OCI-LY3 (cell line): ENCODE measurements around the gene PRM1.

Experiments used
- EZH2phosphoT487 ChIP-seq: fragments of 200-600 bp; shearing (Covaris generic); IDR thresholded peaks from 2 replicates; pipeline ENCODE4 v1.6.1; 2018; ENCODE audit warnings: antibody characterized with exemption, mixed run types, low read depth
- TF ChIP-seq, protein P1 (sequence below): fragments of 200-600, 300-600 bp; sonication (generic); IDR thresholded peaks from 2 replicates; pipeline ENCODE4 v1.5.1; 2014; ENCODE audit warnings: antibody characterized with exemption, low read length, low read depth

GRCh38 chr16:11254913-11255736, 26.0 kb downstream of the PRM1 start:
- TF ChIP-seq, protein P1, sequence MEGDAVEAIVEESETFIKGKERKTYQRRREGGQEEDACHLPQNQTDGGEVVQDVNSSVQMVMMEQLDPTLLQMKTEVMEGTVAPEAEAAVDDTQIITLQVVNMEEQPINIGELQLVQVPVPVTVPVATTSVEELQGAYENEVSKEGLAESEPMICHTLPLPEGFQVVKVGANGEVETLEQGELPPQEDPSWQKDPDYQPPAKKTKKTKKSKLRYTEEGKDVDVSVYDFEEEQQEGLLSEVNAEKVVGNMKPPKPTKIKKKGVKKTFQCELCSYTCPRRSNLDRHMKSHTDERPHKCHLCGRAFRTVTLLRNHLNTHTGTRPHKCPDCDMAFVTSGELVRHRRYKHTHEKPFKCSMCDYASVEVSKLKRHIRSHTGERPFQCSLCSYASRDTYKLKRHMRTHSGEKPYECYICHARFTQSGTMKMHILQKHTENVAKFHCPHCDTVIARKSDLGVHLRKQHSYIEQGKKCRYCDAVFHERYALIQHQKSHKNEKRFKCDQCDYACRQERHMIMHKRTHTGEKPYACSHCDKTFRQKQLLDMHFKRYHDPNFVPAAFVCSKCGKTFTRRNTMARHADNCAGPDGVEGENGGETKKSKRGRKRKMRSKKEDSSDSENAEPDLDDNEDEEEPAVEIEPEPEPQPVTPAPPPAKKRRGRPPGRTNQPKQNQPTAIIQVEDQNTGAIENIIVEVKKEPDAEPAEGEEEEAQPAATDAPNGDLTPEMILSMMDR: no peak
- TF ChIP-seq EZH2phosphoT487: no peak
